B cell (primary cell): ENCODE results near the gene SLC43A1. TPM values are rescaled to one million over a fixed set of nuclear protein-coding genes. Genes with fewer than 3 reads are reported as not detected.

Experiments
- ATAC-seq: fragments of 200-7000 bp; cut with Tn5 transposase; one replicate; pipeline ENCODE4 v1.10.0; 2021; ENCODE audit warnings: low read depth, mild to moderate bottlenecking, moderate number of reproducible peaks, moderate library complexity
- CTCF ChIA-PET: fragments of 350-600 bp; sonication (Branson Sonifier 250); formaldehyde crosslinking; loops from one replicate; lab custom pipeline; 2021; ENCODE audit warnings: antibody characterized with exemption, inconsistent platforms; lab: Charles Lee
- POLR2A ChIA-PET: fragments of 350-600 bp; sonication (Branson Sonifier 250); formaldehyde crosslinking; loops from one replicate; lab custom pipeline; 2021; ENCODE audit warnings: antibody characterized with exemption; lab: Charles Lee
- DNase-seq: peaks from one replicate; pipeline ENCODE4 v3.0.0; 2013
- H2AFZ ChIP-seq: 2 replicates; pipeline ENCODE4 v1.6.1; 2012; ENCODE audit warnings: mild to moderate bottlenecking, low read depth, low read length; ENCODE audit not compliant: insufficient read depth, poor library complexity, severe bottlenecking
- H3K27ac ChIP-seq, 2 donors: 1 replicate in 1 of 2; 2 replicates in 1 of 2; pipeline ENCODE4 v1.5.1; 2012 to 2013; ENCODE audit warnings: low read length in 2 of 2, mild to moderate bottlenecking in 2 of 2, moderate library complexity in 1 of 2
- H3K27me3 ChIP-seq, 4 experiments: fragments of 200-600 bp in 1 of 4; sonication (generic) in 1 of 4; replicated peaks in 1 of 4; 1 replicate in 2 of 4; 2 replicates in 2 of 4; pipeline versions ENCODE4 v1.6.1 to v1.7.0; 2013 to 2016; ENCODE audit warnings: low read length in 3 of 4, mild to moderate bottlenecking in 2 of 4, mixed read lengths in 1 of 4, moderate library complexity in 1 of 4; ENCODE audit not compliant: insufficient read depth in 4 of 4, control insufficient read depth in 3 of 4; ENCODE audit errors: control extremely low read depth in 1 of 4
- H3K36me3 ChIP-seq, 2 experiments: replicated peaks in 1 of 2; 1 replicate in 1 of 2; 2 replicates in 1 of 2; pipeline versions ENCODE4 v1.6.1 to v1.7.1; 2013; ENCODE audit warnings: low read length in 1 of 2; ENCODE audit not compliant: insufficient read depth in 2 of 2, control insufficient read depth in 1 of 2; ENCODE audit errors: control extremely low read depth in 1 of 2, extremely low read depth in 1 of 2
- H3K4me1 ChIP-seq, 2 donors: fragments of 200-600 bp in 1 of 2; sonication (generic) in 1 of 2; 1 replicate in 1 of 2; 2 replicates in 1 of 2; pipeline versions ENCODE4 v1.5.1 to v1.6.1; 2013 to 2017; ENCODE audit warnings: low read length in 2 of 2; ENCODE audit not compliant: control insufficient read depth in 2 of 2, insufficient read depth in 2 of 2
- H3K4me2 ChIP-seq: replicated peaks from 2 replicates; pipeline ENCODE3; 2012; ENCODE audit warnings: mild to moderate bottlenecking, low read depth, low read length; ENCODE audit not compliant: poor library complexity, severe bottlenecking
- H3K4me3 ChIP-seq, 5 experiments: fragments of 200-600 bp in 1 of 5; sonication (generic) in 1 of 5; 1 replicate in 3 of 5; 2 replicates in 2 of 5; pipeline versions ENCODE4 v1.5.1 to v1.7.0; 2011 to 2016; ENCODE audit warnings: low read length in 4 of 5, mild to moderate bottlenecking in 4 of 5, low read depth in 2 of 5, control low read depth in 1 of 5, moderate library complexity in 1 of 5; ENCODE audit not compliant: insufficient read depth in 1 of 5; ENCODE audit errors: control extremely low read depth in 1 of 5, extremely low read depth in 1 of 5
- H3K79me2 ChIP-seq: fragments of 200-600 bp; sonication (generic); one replicate; pipeline ENCODE4 v1.6.0; 2016; ENCODE audit warnings: low read length; ENCODE audit not compliant: control insufficient read depth, insufficient read depth
- H3K9ac ChIP-seq: fragments of 200-600 bp; sonication (generic); 2 replicates; pipeline ENCODE4 v1.6.1; 2017; ENCODE audit warnings: mild to moderate bottlenecking, low read length, moderate library complexity
- H3K9me3 ChIP-seq, 3 donors: one replicate each; pipeline versions ENCODE4 v1.6.1 to v1.7.1; 2013; ENCODE audit warnings: low read length in 2 of 3; ENCODE audit not compliant: control insufficient read depth in 2 of 3, insufficient read depth in 1 of 3; ENCODE audit errors: control extremely low read depth in 1 of 3
- H4K20me1 ChIP-seq: 2 replicates; pipeline ENCODE4 v1.6.0; 2012; ENCODE audit warnings: mild to moderate bottlenecking, low read length; ENCODE audit not compliant: insufficient read depth, control insufficient read depth, poor library complexity, severe bottlenecking
- H3K27ac Mint-ChIP-seq: one replicate; pipeline ENCODE4 v1.8.0; 2021; ENCODE audit warnings: mixed read lengths
- H3K27me3 Mint-ChIP-seq: one replicate; pipeline ENCODE4 v1.8.0; 2021; ENCODE audit warnings: mixed read lengths
- H3K4me1 Mint-ChIP-seq: one replicate; pipeline ENCODE4 v1.8.0; 2021; ENCODE audit warnings: mixed read lengths
- H3K4me3 Mint-ChIP-seq: one replicate; pipeline ENCODE4 v1.8.0; 2021; ENCODE audit warnings: mixed read lengths
- H3K9me3 Mint-ChIP-seq: one replicate; pipeline ENCODE4 v1.8.0; 2022; ENCODE audit warnings: mixed read lengths; ENCODE audit not compliant: insufficient read depth
- CTCF ChIP-seq: fragments of 200-600 bp; IDR thresholded peaks from one replicate; pipeline ENCODE4 v1.8.0; 2022; ENCODE audit warnings: antibody characterized with exemption, mild to moderate bottlenecking
- EZH2 ChIP-seq: IDR thresholded peaks from 2 replicates; pipeline ENCODE4 v1.6.1; 2012; ENCODE audit warnings: borderline replicate concordance, low read depth, mild to moderate bottlenecking, moderate library complexity, low read length; ENCODE audit not compliant: insufficient read depth, poor library complexity, severe bottlenecking
- WGBS: methylation state at CpG from one replicate; pipeline ENCODE4 v1.1.5; 2013; ENCODE audit warnings: missing lambda C conversion rate; ENCODE audit not compliant: insufficient coverage; 5-methylcytosine and 5-hydroxymethylcytosine counted together
- intact Hi-C: fragments of 100-400 bp; cut with micrococcal nuclease; formaldehyde crosslinking; loops from one replicate; pipeline ENCODE4 v1.10.0; 2022
- polyA plus RNA-seq: library from polyadenylated mRNA; depleted of rRNA; stranded (reverse); fragments of >200 nt; gene quantifications from 2 replicates; pipeline ENCODE4 v1.2.3, GENCODE V29; 2012
- total RNA-seq, 2 donors: library from RNA; stranded (reverse); fragments of 120-200 nt in 1 of 2; gene quantifications; 1 replicate in 1 of 2; 2 replicates in 1 of 2; pipeline versions ENCODE4 v1.2.3 to v1.2.4, GENCODE V29; 2013 to 2022

Gene SLC43A1
- total and polyA plus RNA-seq, 2 donors (not counting 1 experiment from before 2014, with no cell fraction given): 3.7 to 6.4 TPM

- intact Hi-C loops: loop anchor here (5.0 kb wide), 1 partner anchor 34 kb away; no protein-coding TSS in a partner anchor
- Histone ChIP-seq H3K79me2 (no peaks in the 10 kb centered on the region), H4K20me1 (peaks cover 12% of the 10 kb centered on the region), H3K27me3 (peaks cover 0 to 51% (median 28%) of the 10 kb centered on the region in 4 experiments), H3K4me2 (peak overlapping the region; percentile 95), H3K4me1 (peaks cover 37 to 41% of the 10 kb centered on the region in 2 donors), H3K4me3 (peak overlapping the region; percentile 14 to 63 (median 51)), H2AFZ (peak overlapping the region; percentile 75), H3K9ac (peak overlapping the region; percentile 62), H3K36me3 (no peaks in the 10 kb centered on the region), H3K9me3 (peaks cover 0 to 16% (median 0%) of the 10 kb centered on the region in 3 donors), H3K27ac (no peak overlapping the region)
- H3K4me3 Mint-ChIP-seq: peak overlapping the region; percentile 92
- H3K27ac Mint-ChIP-seq: no peak overlapping the region
- H3K27me3 Mint-ChIP-seq: peaks cover 43% of the 10 kb centered on the region
- H3K9me3 Mint-ChIP-seq: no peaks in the 10 kb centered on the region
- 1% methylated on average over 39 of the region's 44 CpGs for WGBS
- DNase-seq (peak; percentile 74), ATAC-seq (peak; percentile 37)
- POLR2A ChIA-PET: interaction anchor here (0.6 to 1.4 kb wide), 4 partner anchors 25 to 1132 kb away, joined by 3 to 14 read pairs (median 6); partner anchors contain the start of gene TIMM10
- CTCF ChIA-PET: interaction anchor here (0.6 to 9.6 kb wide), 41 partner anchors 7 to 1700 kb away, joined by 3 to 348 read pairs (median 6); partner anchors contain the start of genes MED19, P2RX3, SLC43A1 and SLC43A3
- peaks cover 29% of the 10 kb centered on the region for H3K4me1 Mint-ChIP-seq
- TF ChIP-seq EZH2: peak; percentile 30
- peak; percentile 91 for TF ChIP-seq CTCF
Observed at GRCh38 chr11:57458410-57459163, 56.9 kb downstream of the SLC43A1 start.
